SU-DHL-6 (cell line): ENCODE results near the gene MCF2L2.
"Not testable (repeated sequence)": the region's sequence is repeated elsewhere in the genome, so short reads cannot be mapped to it uniquely, and the experiment has no call there.

Experiments used
- H2AFZ ChIP-seq: fragments of 200-600 bp; sonication (generic); 2 replicates; pipeline ENCODE4 v1.6.1; 2014; ENCODE audit warnings: low read depth, mild to moderate bottlenecking, moderate library complexity, mixed read lengths, antibody characterized with exemption, low read length; ENCODE audit not compliant: severe bottlenecking
- H3F3A ChIP-seq: fragments of 200-600 bp; shearing (Covaris generic); 2 replicates; pipeline ENCODE4 v1.6.0; 2016; ENCODE audit warnings: antibody characterized with exemption, mild to moderate bottlenecking; ENCODE audit not compliant: insufficient read depth
- H3K27ac ChIP-seq: fragments of 200-600 bp; sonication (generic); 2 replicates; pipeline ENCODE4 v1.5.1; 2016; ENCODE audit warnings: low read depth, mild to moderate bottlenecking, low read length, moderate library complexity, mixed read lengths
- H3K27me3 ChIP-seq: fragments of 200-600 bp; sonication (generic), shearing (Covaris generic); 2 replicates; pipeline ENCODE4 v1.6.0; 2014; ENCODE audit warnings: mild to moderate bottlenecking, low read length
- H3K36me3 ChIP-seq: fragments of 200-600 bp; sonication (generic); 2 replicates; pipeline ENCODE4 v1.6.1; 2014; ENCODE audit warnings: mild to moderate bottlenecking, low read length, mixed read lengths
- H3K4me2 ChIP-seq: fragments of 300-600, 200-600 bp; shearing (Covaris generic), sonication (generic); 2 replicates; pipeline ENCODE4 v1.6.0; 2014; ENCODE audit warnings: low read length, low read depth, mild to moderate bottlenecking; ENCODE audit not compliant: poor library complexity, severe bottlenecking
- H3K4me3 ChIP-seq: fragments of 200-600 bp; sonication (generic); 2 replicates; pipeline ENCODE4 v1.5.1; 2014; ENCODE audit warnings: antibody characterized with exemption, low read length, mild to moderate bottlenecking, mixed read lengths; ENCODE audit not compliant: insufficient read depth, poor library complexity, severe bottlenecking
- H3K79me2 ChIP-seq: fragments of 200-600 bp; sonication (generic); 2 replicates; pipeline ENCODE4 v1.6.1; 2014; ENCODE audit warnings: mild to moderate bottlenecking, low read length, moderate library complexity; ENCODE audit not compliant: insufficient read depth
- H3K9ac ChIP-seq: fragments of 200-600 bp; sonication (generic); 2 replicates; pipeline ENCODE4 v1.7.0; 2014; ENCODE audit warnings: mild to moderate bottlenecking, low read length
- H3K9me2 ChIP-seq: fragments of 200-600 bp; sonication (generic); replicated peaks from 2 replicates; pipeline ENCODE4 v1.6.1; 2014; ENCODE audit warnings: low read length; ENCODE audit not compliant: insufficient read depth
- H3K9me3 ChIP-seq: fragments of 200-600 bp; sonication (generic); 2 replicates; pipeline ENCODE4 v1.6.1; 2014; ENCODE audit warnings: low read length, mixed read lengths; ENCODE audit not compliant: insufficient read depth
- H4K20me1 ChIP-seq: fragments of 200-600 bp; sonication (generic); 2 replicates; pipeline ENCODE4 v1.6.1; 2014; ENCODE audit warnings: low read depth, mild to moderate bottlenecking, antibody characterized with exemption, low read length, moderate library complexity, mixed read lengths
- EZH2phosphoT487 ChIP-seq: fragments of 200-600 bp; sonication (generic), shearing (Covaris generic); conservative IDR thresholded peaks from 2 replicates; pipeline ENCODE4 v1.6.1; 2018; ENCODE audit warnings: mild to moderate bottlenecking, antibody characterized with exemption, low read length, moderate library complexity, mixed read lengths
- TF ChIP-seq, protein P1 (sequence below): fragments of 200-600 bp; sonication (generic); IDR thresholded peaks from one replicate; pipeline ENCODE4 v1.5.1; 2017; ENCODE audit warnings: antibody characterized with exemption, mild to moderate bottlenecking, low read length, moderate library complexity; ENCODE audit not compliant: insufficient read depth, poor library complexity, severe bottlenecking

MCF2L2 gene

DNA sequence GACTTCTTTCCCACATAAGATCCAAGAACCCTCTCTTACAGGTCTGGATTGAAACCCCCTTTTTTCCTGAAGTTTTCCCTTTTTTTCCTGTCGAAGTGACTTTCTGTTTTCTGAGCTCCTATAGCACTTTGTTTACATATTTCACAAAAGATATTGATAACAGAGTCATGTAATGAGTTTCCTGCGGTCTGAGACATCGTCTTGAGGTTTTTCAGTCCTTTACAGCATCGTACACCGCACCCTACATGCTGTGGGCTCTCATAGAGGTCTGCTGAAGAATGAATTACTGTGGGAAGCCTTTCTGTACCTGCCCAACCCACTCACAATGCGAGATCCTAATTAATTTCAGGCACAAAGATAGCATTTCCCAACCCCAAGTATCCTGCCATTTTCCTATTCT is 53.1 kb downstream of the MCF2L2 start:
- no peaks in the 10 kb centered on the region for H3K9me2 ChIP-seq
- H3K9me3 ChIP-seq = no peaks in the 10 kb centered on the region
- H3K4me3 ChIP-seq = no peak overlapping the region
- H3K79me2 ChIP-seq = no peaks in the 10 kb centered on the region
- no peak overlapping the region for H2AFZ ChIP-seq
- H3K27ac ChIP-seq = no peak overlapping the region
- no peaks in the 10 kb centered on the region for H3F3A ChIP-seq
- no peak overlapping the region for H3K4me2 ChIP-seq
- H3K9ac ChIP-seq = no peak overlapping the region
- no peaks in the 10 kb centered on the region for H3K27me3 ChIP-seq
- no peak for TF ChIP-seq EZH2phosphoT487
- TF ChIP-seq, protein P1, sequence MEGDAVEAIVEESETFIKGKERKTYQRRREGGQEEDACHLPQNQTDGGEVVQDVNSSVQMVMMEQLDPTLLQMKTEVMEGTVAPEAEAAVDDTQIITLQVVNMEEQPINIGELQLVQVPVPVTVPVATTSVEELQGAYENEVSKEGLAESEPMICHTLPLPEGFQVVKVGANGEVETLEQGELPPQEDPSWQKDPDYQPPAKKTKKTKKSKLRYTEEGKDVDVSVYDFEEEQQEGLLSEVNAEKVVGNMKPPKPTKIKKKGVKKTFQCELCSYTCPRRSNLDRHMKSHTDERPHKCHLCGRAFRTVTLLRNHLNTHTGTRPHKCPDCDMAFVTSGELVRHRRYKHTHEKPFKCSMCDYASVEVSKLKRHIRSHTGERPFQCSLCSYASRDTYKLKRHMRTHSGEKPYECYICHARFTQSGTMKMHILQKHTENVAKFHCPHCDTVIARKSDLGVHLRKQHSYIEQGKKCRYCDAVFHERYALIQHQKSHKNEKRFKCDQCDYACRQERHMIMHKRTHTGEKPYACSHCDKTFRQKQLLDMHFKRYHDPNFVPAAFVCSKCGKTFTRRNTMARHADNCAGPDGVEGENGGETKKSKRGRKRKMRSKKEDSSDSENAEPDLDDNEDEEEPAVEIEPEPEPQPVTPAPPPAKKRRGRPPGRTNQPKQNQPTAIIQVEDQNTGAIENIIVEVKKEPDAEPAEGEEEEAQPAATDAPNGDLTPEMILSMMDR = no peak
- no peaks in the 10 kb centered on the region for H4K20me1 ChIP-seq
- H3K36me3 ChIP-seq = no peaks in the 10 kb centered on the region

DNA sequence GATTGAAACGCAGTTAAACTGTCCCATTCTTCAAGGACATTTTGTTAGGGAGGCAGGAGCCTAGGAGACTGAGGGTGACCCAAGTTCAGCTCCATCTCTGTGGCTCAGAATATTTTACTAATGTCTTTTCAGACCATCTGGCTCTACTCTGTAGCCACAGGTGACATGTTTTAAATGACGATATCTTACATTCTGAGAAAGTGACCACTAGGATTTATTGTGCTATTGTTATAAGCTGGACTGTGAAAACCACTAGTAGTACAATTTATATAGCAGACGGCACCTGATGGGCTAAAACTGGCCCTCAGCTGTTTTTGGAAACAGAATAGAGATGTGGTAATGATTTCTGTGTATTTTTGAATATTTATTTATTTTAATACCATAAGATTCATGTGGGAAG is 55.5 kb downstream of the MCF2L2 start:
- H3K27me3 ChIP-seq = no peaks in the 10 kb centered on the region
- no peak for TF ChIP-seq EZH2phosphoT487

DNA sequence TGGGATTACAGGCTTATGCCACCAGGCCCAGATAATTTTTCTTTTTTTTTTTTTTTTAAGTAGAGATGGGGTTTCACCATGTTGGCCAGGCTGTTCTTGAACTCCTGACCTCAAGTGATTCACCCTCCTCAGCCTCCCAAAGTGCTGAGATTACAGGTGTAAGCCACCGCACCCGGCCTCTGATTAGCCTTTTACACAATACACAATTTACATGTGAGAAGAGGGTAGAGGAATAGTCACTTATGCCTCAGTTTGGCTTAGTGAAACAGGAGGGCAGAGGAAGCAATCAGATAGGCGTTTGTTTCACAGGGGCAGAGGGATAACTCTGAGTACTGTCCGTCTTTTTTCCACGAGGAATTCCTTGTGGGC is 56.8 kb downstream of the MCF2L2 start:
- not testable (repeated sequence) for H3K79me2 ChIP-seq, H3K9ac ChIP-seq, H3K4me2 ChIP-seq, H3K36me3 ChIP-seq, H4K20me1 ChIP-seq, H3K4me3 ChIP-seq, H3K9me3 ChIP-seq, H3K27me3 ChIP-seq, H3F3A ChIP-seq, H2AFZ ChIP-seq, H3K9me2 ChIP-seq, H3K27ac ChIP-seq

More for the DNA sequence above, 55.5 kb downstream of the MCF2L2 start:
- Histone ChIP-seq H3K4me3 (no peak overlapping the region), H3F3A (no peaks in the 10 kb centered on the region), H3K9me2 (no peaks in the 10 kb centered on the region), H3K9me3 (no peaks in the 10 kb centered on the region), H3K79me2 (no peaks in the 10 kb centered on the region), H2AFZ (no peak overlapping the region), H3K27ac (no peak overlapping the region), H3K36me3 (no peaks in the 10 kb centered on the region), H3K4me2 (no peak overlapping the region), H4K20me1 (no peaks in the 10 kb centered on the region), H3K9ac (no peak overlapping the region)

DNA sequence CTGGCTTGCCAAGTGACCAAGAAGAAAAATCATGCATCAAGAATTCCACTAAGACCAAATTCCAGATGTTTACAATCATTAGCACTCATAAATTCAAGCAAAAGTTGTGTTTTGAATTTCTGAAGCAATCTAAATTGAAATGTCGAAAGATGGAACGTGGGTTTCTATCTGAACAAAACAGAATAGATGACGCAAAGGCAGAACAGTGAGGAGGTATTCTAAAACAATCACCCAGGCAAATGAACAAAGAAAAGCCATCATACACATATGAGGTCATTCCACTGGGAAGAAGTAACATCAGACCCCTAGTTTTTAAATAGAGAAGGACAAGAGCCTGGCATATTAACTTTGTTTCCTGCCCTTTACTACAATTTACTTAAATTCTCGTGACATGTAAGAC is 58.0 kb downstream of the MCF2L2 start:
- H3K4me3 ChIP-seq = no peak overlapping the region
- H3K36me3 ChIP-seq = no peaks in the 10 kb centered on the region
- H3K4me2 ChIP-seq = no peak overlapping the region
- H3K9me2 ChIP-seq = no peaks in the 10 kb centered on the region
- H3K9ac ChIP-seq = no peak overlapping the region
- H2AFZ ChIP-seq = no peak overlapping the region
- H4K20me1 ChIP-seq = no peaks in the 10 kb centered on the region
- no peak overlapping the region for H3K27ac ChIP-seq
- no peaks in the 10 kb centered on the region for H3K9me3 ChIP-seq
- H3K27me3 ChIP-seq = no peaks in the 10 kb centered on the region
- no peaks in the 10 kb centered on the region for H3K79me2 ChIP-seq
- no peaks in the 10 kb centered on the region for H3F3A ChIP-seq
- TF ChIP-seq, protein P1 = no peak
- no peak for TF ChIP-seq EZH2phosphoT487
